NT2/D1 (cell line): ENCODE measurements around the gene DHX16.

Source experiments
- DNase-seq: peaks from one replicate; pipeline ENCODE4 v3.0.0-alpha.2; 2011; ENCODE audit warnings: low read depth, low spot score
- H3K27me3 ChIP-seq: 2 replicates; pipeline ENCODE4 v1.6.0; 2011; ENCODE audit warnings: mild to moderate bottlenecking; ENCODE audit not compliant: insufficient read length, insufficient read depth
- H3K36me3 ChIP-seq: 2 replicates; pipeline ENCODE4 v1.6.1; 2011; ENCODE audit warnings: mild to moderate bottlenecking, low read length, mixed read lengths; ENCODE audit not compliant: insufficient read depth, insufficient read length
- H3K4me1 ChIP-seq: 2 replicates; pipeline ENCODE4 v1.5.1; 2011; ENCODE audit not compliant: insufficient read depth, insufficient read length
- H3K4me3 ChIP-seq: 2 replicates; pipeline ENCODE4 v1.5.1; 2011; ENCODE audit warnings: low read depth; ENCODE audit not compliant: insufficient read length
- H3K9ac ChIP-seq: 2 replicates; pipeline ENCODE4 v1.6.0; 2011; ENCODE audit warnings: low read depth; ENCODE audit not compliant: insufficient read length
- H3K9me3 ChIP-seq: 2 replicates; pipeline ENCODE4 v1.5.1; 2011; ENCODE audit warnings: mild to moderate bottlenecking, low read length; ENCODE audit not compliant: insufficient read depth
- SUZ12 ChIP-seq: IDR thresholded peaks from 2 replicates; pipeline ENCODE4 v1.6.1; 2011; ENCODE audit not compliant: insufficient read length, insufficient read depth; ENCODE audit errors: extremely low read depth
- YY1 ChIP-seq: IDR thresholded peaks from 2 replicates; pipeline ENCODE4 v1.6.1; 2011; ENCODE audit not compliant: insufficient read length, insufficient read depth
- ZNF274 ChIP-seq: IDR thresholded peaks from 2 replicates; pipeline ENCODE4 v1.6.1; 2011; ENCODE audit warnings: mild to moderate bottlenecking, low read depth, low read length

The DHX16 gene

GRCh38 chr6:30717129-30717844 lies 44.5 kb upstream of the DHX16 start, which contains the start of gene MDC1:
Gene MDC1 (minus strand): TSS chr6:30717281. CDS start chr6:30715175, 2,106 bp downstream.
- peaks cover 49% of the 10 kb centered on the region for H3K36me3 ChIP-seq
- H3K4me1 ChIP-seq, result no peaks in the 10 kb centered on the region
- H3K9me3 ChIP-seq, result no peaks in the 10 kb centered on the region
- peak within 1 kb of the TSS; percentile 71 for H3K4me3 ChIP-seq
- no peaks in the 10 kb centered on the region for H3K27me3 ChIP-seq
- H3K9ac ChIP-seq, result peak within 1 kb of the TSS; percentile 80
- TF ChIP-seq SUZ12 (no peak), ZNF274 (no peak), YY1 (peak; percentile 70)
- peak; percentile 96 for DNase-seq

GRCh38 chr6:30716879-30717128 lies 44.0 kb upstream of the DHX16 start:
- DNase-seq, result no peak
- TF ChIP-seq ZNF274, result no peak

GRCh38 chr6:30714263-30714662 lies 41.5 kb upstream of the DHX16 start:
- TF ChIP-seq SUZ12 (no peak), ZNF274 (no peak), YY1 (no peak)
- peaks cover 58% of the 10 kb centered on the region for H3K36me3 ChIP-seq
- H3K4me3 ChIP-seq, result no peak overlapping the region
- no peaks in the 10 kb centered on the region for H3K9me3 ChIP-seq
- H3K27me3 ChIP-seq, result no peaks in the 10 kb centered on the region
- H3K4me1 ChIP-seq, result no peaks in the 10 kb centered on the region
- DNase-seq, result no peak
- no peak overlapping the region for H3K9ac ChIP-seq

More at GRCh38 chr6:30716879-30717128, 44.0 kb upstream of the DHX16 start:
- H3K27me3 ChIP-seq, result no peaks in the 10 kb centered on the region
- peak overlapping the region; percentile 70 for H3K9ac ChIP-seq
- H3K4me3 ChIP-seq, result peak overlapping the region; percentile 71
- peaks cover 49% of the 10 kb centered on the region for H3K36me3 ChIP-seq
- H3K9me3 ChIP-seq, result no peaks in the 10 kb centered on the region
- H3K4me1 ChIP-seq, result no peaks in the 10 kb centered on the region

GRCh38 chr6:30712441-30712945 lies 39.7 kb upstream of the DHX16 start:
- H3K9ac ChIP-seq, result no peak overlapping the region
- H3K36me3 ChIP-seq, result peaks cover 74% of the 10 kb centered on the region

GRCh38 chr6:30711758-30712380 lies 39.1 kb upstream of the DHX16 start:
- Histone ChIP-seq H3K36me3 (peaks cover 81% of the 10 kb centered on the region), H3K9me3 (no peaks in the 10 kb centered on the region), H3K9ac (no peak overlapping the region), H3K27me3 (no peaks in the 10 kb centered on the region), H3K4me3 (no peak overlapping the region), H3K4me1 (peaks cover 3% of the 10 kb centered on the region)
- DNase-seq, result no peak
- TF ChIP-seq SUZ12, result no peak
- TF ChIP-seq ZNF274, result no peak
- no peak for TF ChIP-seq YY1

More at GRCh38 chr6:30712441-30712945, 39.7 kb upstream of the DHX16 start:
- Histone ChIP-seq H3K4me3 (no peak overlapping the region), H3K27me3 (no peaks in the 10 kb centered on the region), H3K4me1 (peaks cover 3% of the 10 kb centered on the region), H3K9me3 (no peaks in the 10 kb centered on the region)
- no peak for DNase-seq
- TF ChIP-seq ZNF274, result no peak
- TF ChIP-seq SUZ12, result no peak
- no peak for TF ChIP-seq YY1

- no peak for DNase-seq
- Histone ChIP-seq H3K27me3 (no peaks in the 10 kb centered on the region), H3K9ac (no peak overlapping the region), H3K4me3 (no peak overlapping the region), H3K4me1 (peaks cover 3% of the 10 kb centered on the region), H3K9me3 (no peaks in the 10 kb centered on the region), H3K36me3 (peaks cover 91% of the 10 kb centered on the region)
- TF ChIP-seq ZNF274 (no peak), YY1 (no peak), SUZ12 (no peak)
These were observed 36.5 kb upstream of the DHX16 start for GRCh38 chr6:30709101-30709868.

GRCh38 chr6:30707281-30707850 lies 34.6 kb upstream of the DHX16 start:
- DNase-seq, result no peak
- Histone ChIP-seq H3K4me3 (no peak overlapping the region), H3K4me1 (peaks cover 3% of the 10 kb centered on the region), H3K27me3 (no peaks in the 10 kb centered on the region), H3K9me3 (no peaks in the 10 kb centered on the region), H3K36me3 (peaks cover 91% of the 10 kb centered on the region), H3K9ac (no peak overlapping the region)
- no peak for TF ChIP-seq ZNF274
- no peak for TF ChIP-seq SUZ12
- TF ChIP-seq YY1, result no peak
